Calu3 (cell line): ENCODE data around the gene BAAT. TPM values are rescaled to one million over a fixed set of nuclear protein-coding genes. Genes with fewer than 3 reads are reported as not detected.

Experiments
- BruUV-seq: library from RNA; stranded (reverse); fragments of 400-500 nt; replicated peaks from 2 replicates; lab custom pipeline; 2021; lab: Mats Ljungman, UMichigan
- CTCF ChIA-PET: fragments of 300-600 bp; sonication (Branson Sonifier 250); formaldehyde crosslinking; loops from one replicate; lab custom pipeline; 2022; ENCODE audit warnings: antibody characterized with exemption; lab: Charles Lee
- DNase-seq: peaks from one replicate; pipeline ENCODE4 v3.0.0; 2022
- H3K27ac Mint-ChIP-seq: one replicate; pipeline ENCODE4 v1.8.0; 2022; ENCODE audit warnings: mixed read lengths; ENCODE audit not compliant: unreplicated experiment
- H3K27me3 Mint-ChIP-seq: one replicate; pipeline ENCODE4 v1.8.0; 2022; ENCODE audit warnings: mixed read lengths; ENCODE audit not compliant: unreplicated experiment
- H3K36me3 Mint-ChIP-seq: one replicate; pipeline ENCODE4 v1.8.0; 2022; ENCODE audit warnings: mild to moderate bottlenecking, moderate library complexity, mixed read lengths; ENCODE audit not compliant: insufficient read depth, unreplicated experiment
- H3K4me1 Mint-ChIP-seq: one replicate; pipeline ENCODE4 v1.8.0; 2022; ENCODE audit warnings: mild to moderate bottlenecking, low read depth, mixed read lengths; ENCODE audit not compliant: unreplicated experiment
- H3K4me3 Mint-ChIP-seq: one replicate; pipeline ENCODE4 v1.8.0; 2022; ENCODE audit warnings: mild to moderate bottlenecking, low read depth, moderate library complexity, mixed read lengths; ENCODE audit not compliant: unreplicated experiment
- H3K9me3 Mint-ChIP-seq: one replicate; pipeline ENCODE4 v1.8.0; 2022; ENCODE audit warnings: low read depth, mixed read lengths; ENCODE audit not compliant: unreplicated experiment
- CTCF ChIP-seq: fragments of 200-600 bp; IDR thresholded peaks from one replicate; pipeline ENCODE4 v1.8.0; 2022; ENCODE audit warnings: antibody characterized with exemption; ENCODE audit not compliant: unreplicated experiment
- intact Hi-C: fragments of 100-400 bp; cut with micrococcal nuclease; formaldehyde crosslinking; loops from one replicate; pipeline ENCODE4 v1.10.0; 2022; ENCODE audit not compliant: unreplicated experiment
- total RNA-seq: library from RNA; stranded (reverse); gene quantifications from 2 replicates; pipeline ENCODE4 v1.2.3, GENCODE V29; 2022

The BAAT gene
- total RNA-seq, 1 experiment from 2014 or later: 10.2 TPM

GRCh38 chr9:101369286-101369685, 15.5 kb downstream of the BAAT start:
- no peak for DNase-seq

GRCh38 chr9:101367323-101367722, 17.5 kb downstream of the BAAT start:
- no peaks in the 10 kb centered on the region for H3K27me3 Mint-ChIP-seq
- no peaks in the 10 kb centered on the region for H3K9me3 Mint-ChIP-seq
- DNase-seq: no peak
- no TSS peak for BruUV-seq
- H3K27ac Mint-ChIP-seq: no peak overlapping the region
- peaks cover 43% of the 10 kb centered on the region for H3K4me1 Mint-ChIP-seq
- no peak for TF ChIP-seq CTCF
- H3K4me3 Mint-ChIP-seq: no peak overlapping the region
- CTCF ChIA-PET: no interaction called here
- H3K36me3 Mint-ChIP-seq: peaks cover 5% of the 10 kb centered on the region
- intact Hi-C loops: loop anchor here (5.0 kb wide), 1 partner anchor 765 kb away; no protein-coding TSS in a partner anchor

More at GRCh38 chr9:101369286-101369685, 15.5 kb downstream of the BAAT start:
- Mint-ChIP-seq H3K4me3 (no peak overlapping the region), H3K27me3 (no peaks in the 10 kb centered on the region), H3K27ac (no peak overlapping the region), H3K4me1 (peaks cover 41% of the 10 kb centered on the region), H3K36me3 (peaks cover 5% of the 10 kb centered on the region), H3K9me3 (no peaks in the 10 kb centered on the region)
- CTCF ChIA-PET: no interaction called here
- no TSS peak for BruUV-seq
- intact Hi-C loops: loop anchor here (5.0 kb wide), 1 partner anchor 767 kb away; no protein-coding TSS in a partner anchor
- no peak for TF ChIP-seq CTCF

GRCh38 chr9:101366038-101366756, 18.6 kb downstream of the BAAT start:
- no peaks in the 10 kb centered on the region for H3K27me3 Mint-ChIP-seq
- H3K9me3 Mint-ChIP-seq: no peaks in the 10 kb centered on the region
- BruUV-seq: no TSS peak
- H3K4me1 Mint-ChIP-seq: peaks cover 40% of the 10 kb centered on the region
- no peak for TF ChIP-seq CTCF
- CTCF ChIA-PET: interaction anchor here (0.9 kb wide), 1 partner anchor 20 kb away, joined by 3 read pairs; no protein-coding TSS in a partner anchor
- H3K36me3 Mint-ChIP-seq: peaks cover 5% of the 10 kb centered on the region
- intact Hi-C loops: loop anchor here (5.0 kb wide), 1 partner anchor 764 kb away; no protein-coding TSS in a partner anchor
- no peak for DNase-seq
- peak overlapping the region; percentile 20 for H3K27ac Mint-ChIP-seq
- H3K4me3 Mint-ChIP-seq: no peak overlapping the region

GRCh38 chr9:101365181-101365580, 19.6 kb downstream of the BAAT start:
- CTCF ChIA-PET: interaction anchor here (0.9 kb wide), 1 partner anchor 17 kb away, joined by 3 read pairs; no protein-coding TSS in a partner anchor
- intact Hi-C loops: loop anchor here (5.0 kb wide), 1 partner anchor 763 kb away; no protein-coding TSS in a partner anchor
- DNase-seq: no peak
- TF ChIP-seq CTCF: no peak
- H3K27me3 Mint-ChIP-seq: no peaks in the 10 kb centered on the region
- H3K27ac Mint-ChIP-seq: peak overlapping the region; percentile 77
- H3K36me3 Mint-ChIP-seq: peaks cover 5% of the 10 kb centered on the region
- no peaks in the 10 kb centered on the region for H3K9me3 Mint-ChIP-seq
- peaks cover 31% of the 10 kb centered on the region for H3K4me1 Mint-ChIP-seq
- no peak overlapping the region for H3K4me3 Mint-ChIP-seq
- BruUV-seq: no TSS peak
